HCT116 (cell line): Measurements from ENCODE around the gene FRMD3. TPM values are rescaled to one million over a fixed set of nuclear protein-coding genes. Genes with fewer than 3 reads are reported as not detected.

Source experiments
- ATAC-seq: fragments of 200-7000 bp; cut with Tn5 transposase; 2 replicates; pipeline ENCODE4 v1.9.1; 2020; ENCODE audit warnings: mild to moderate bottlenecking, moderate library complexity
- BruUV-seq: library from RNA; stranded (reverse); fragments of 400-500 nt; replicated peaks from 2 replicates; lab custom pipeline; 2021; lab: Mats Ljungman, UMichigan
- CTCF ChIA-PET: fragments of 300-600 bp; sonication (Branson Sonifier 250); formaldehyde crosslinking; loops from one replicate; lab custom pipeline; 2021; ENCODE audit warnings: antibody characterized with exemption; lab: Charles Lee
- POLR2A ChIA-PET: fragments of 300-600, 350-600 bp; sonication (Branson Sonifier 250); formaldehyde crosslinking; loops from one replicate; lab custom pipeline; 2021; ENCODE audit warnings: antibody characterized with exemption; lab: Charles Lee
- RAD21 ChIA-PET, 2 experiments: fragments of 300-600 bp; sonication (Branson Sonifier 250); formaldehyde crosslinking; loops; one replicate each; lab custom pipeline; 2023; ENCODE audit warnings: low total read pairs in 2 of 2; ENCODE audit not compliant: uncharacterized antibody in 2 of 2, unreplicated experiment in 2 of 2, low non-redundant PET in 1 of 2; lab: Charles Lee
- DNase-seq: peaks from one replicate; pipeline ENCODE4 v3.0.0-alpha.2; 2010; ENCODE audit warnings: low read depth, low spot score
- H2AFZ ChIP-seq: fragments of 200-600 bp; shearing (Covaris generic), sonication (generic); 2 replicates; pipeline ENCODE4 v1.6.1; 2017; ENCODE audit warnings: low read depth, mixed run types, mixed read lengths, antibody characterized with exemption, low read length; ENCODE audit not compliant: poor library complexity, severe bottlenecking
- H3K27ac ChIP-seq: 2 replicates; pipeline ENCODE4 v1.5.1; 2012; ENCODE audit warnings: low read depth, low read length
- H3K27me3 ChIP-seq: fragments of 200-600 bp; sonication (generic); 2 replicates; pipeline ENCODE4 v1.6.1; 2016; ENCODE audit warnings: mixed run types, low read length, mixed read lengths; ENCODE audit not compliant: insufficient read depth
- H3K36me3 ChIP-seq, 2 experiments: fragments of 200-500 bp in 1 of 2; fragments of 200-600 bp in 1 of 2; sonication (Bioruptor generic) in 1 of 2; sonication (generic) in 1 of 2; 2 replicates each; pipeline versions ENCODE4 v1.5.1 to v1.6.1; 2014 to 2016; ENCODE audit warnings: low read length in 2 of 2, inconsistent platforms in 1 of 2, mixed read lengths in 1 of 2, mixed run types in 1 of 2; ENCODE audit not compliant: insufficient read depth in 2 of 2, control insufficient read depth in 1 of 2
- H3K4me1 ChIP-seq, 2 experiments: fragments of 200-600 bp in 1 of 2; sonication (generic) in 1 of 2; 2 replicates each; pipeline versions ENCODE4 v1.5.1 to v1.6.1; 2012 to 2017; ENCODE audit warnings: low read length in 2 of 2, inconsistent platforms in 1 of 2, mild to moderate bottlenecking in 1 of 2, mixed read lengths in 1 of 2, mixed run types in 1 of 2, moderate library complexity in 1 of 2; ENCODE audit not compliant: insufficient read depth in 2 of 2, control insufficient read depth in 1 of 2
- H3K4me2 ChIP-seq: fragments of 200-600 bp; sonication (generic); 2 replicates; pipeline ENCODE4 v1.6.1; 2017; ENCODE audit warnings: mixed run types, low read length, mixed read lengths
- H3K4me3 ChIP-seq, 2 experiments: fragments of 200-600 bp in 1 of 2; sonication (generic) in 1 of 2; replicated peaks in 1 of 2; 2 replicates each; pipeline ENCODE4 v1.5.1; 2011 to 2016; ENCODE audit warnings: low read length in 2 of 2, control low read depth in 1 of 2, low read depth in 1 of 2, mild to moderate bottlenecking in 1 of 2, mixed read lengths in 1 of 2, mixed run types in 1 of 2
- H3K79me2 ChIP-seq: fragments of 200-600 bp; sonication (generic); 2 replicates; pipeline ENCODE4 v1.6.1; 2017; ENCODE audit warnings: mild to moderate bottlenecking, mixed run types, low read length, moderate library complexity, mixed read lengths; ENCODE audit not compliant: insufficient read depth
- H3K9ac ChIP-seq: fragments of 200-600 bp; sonication (generic); 2 replicates; pipeline ENCODE4 v1.6.1; 2016; ENCODE audit warnings: low read length, mixed read lengths
- H3K9me2 ChIP-seq: fragments of 200-600 bp; sonication (generic), shearing (Covaris generic); 2 replicates; pipeline ENCODE4 v1.6.1; 2017; ENCODE audit warnings: mixed run types, mild to moderate bottlenecking, moderate library complexity; ENCODE audit not compliant: insufficient read depth
- H3K9me3 ChIP-seq, 2 experiments: fragments of 200-500 bp in 1 of 2; fragments of 200-600 bp in 1 of 2; sonication (Bioruptor generic) in 1 of 2; sonication (generic) in 1 of 2; 2 replicates each; pipeline ENCODE4 v1.6.1; 2014 to 2017; ENCODE audit warnings: low read length in 2 of 2, mixed read lengths in 2 of 2, inconsistent platforms in 1 of 2, low read depth in 1 of 2, mild to moderate bottlenecking in 1 of 2, mixed run types in 1 of 2, moderate library complexity in 1 of 2; ENCODE audit not compliant: control insufficient read depth in 1 of 2, insufficient read depth in 1 of 2
- H4K20me1 ChIP-seq: fragments of 200-600 bp; sonication (generic), shearing (Covaris generic); 2 replicates; pipeline ENCODE4 v1.6.1; 2017; ENCODE audit warnings: mixed run types, mild to moderate bottlenecking, moderate library complexity; ENCODE audit not compliant: insufficient read depth
- CBX3 ChIP-seq: IDR thresholded peaks from 2 replicates; pipeline ENCODE4 v1.6.1; 2012; ENCODE audit warnings: low read depth
- CEBPB ChIP-seq: IDR thresholded peaks from 2 replicates; pipeline ENCODE4 v1.6.1; 2012; ENCODE audit warnings: low read depth
- ELF1 ChIP-seq: IDR thresholded peaks from 2 replicates; pipeline ENCODE4 v1.6.1; 2012; ENCODE audit warnings: low read depth, borderline replicate concordance
- JUND ChIP-seq: IDR thresholded peaks from 2 replicates; pipeline ENCODE4 v1.6.1; 2012
- POLR2A ChIP-seq: IDR thresholded peaks from 2 replicates; pipeline ENCODE4 v1.7.0; 2011; ENCODE audit warnings: borderline replicate concordance; ENCODE audit not compliant: insufficient read depth, insufficient read length; ENCODE audit errors: extremely low read depth
- POLR2AphosphoS5 ChIP-seq: IDR thresholded peaks from 2 replicates; pipeline ENCODE4 v1.6.1; 2011; ENCODE audit warnings: mild to moderate bottlenecking, low read depth, low read length, moderate library complexity
- intact Hi-C: fragments of 100-400 bp; cut with micrococcal nuclease; formaldehyde crosslinking; loops from 2 replicates; pipeline ENCODE4 v1.10.0; 2022
- total RNA-seq: library from RNA; stranded (reverse); gene quantifications from one replicate; pipeline ENCODE4 v1.2.1, GENCODE V29; 2021; ENCODE audit not compliant: unreplicated experiment

The FRMD3 gene
- total RNA-seq, 1 experiment from 2014 or later: 0.89 TPM

DNA sequence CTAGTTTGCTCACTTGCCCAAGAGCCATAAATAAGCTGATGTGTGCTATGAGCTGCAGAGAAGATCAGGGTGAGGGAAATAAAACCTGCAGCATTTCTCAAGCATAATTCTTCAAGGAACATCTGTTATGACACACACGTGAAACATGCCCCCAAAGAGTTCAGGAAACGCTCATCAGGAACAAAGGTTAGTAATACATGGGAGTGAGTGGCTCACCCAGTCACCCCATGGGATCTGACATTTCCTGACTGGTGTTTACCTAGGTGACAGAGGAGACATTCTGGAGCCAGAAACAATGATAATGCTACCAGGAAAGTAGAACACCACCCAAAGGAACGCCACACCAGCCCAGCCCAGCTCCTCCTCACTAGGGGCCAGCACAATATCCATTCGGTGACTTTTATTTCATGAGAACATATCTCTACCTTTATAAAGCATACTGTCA, 66.0 kb downstream of the FRMD3 start:
- ATAC-seq (no peak), DNase-seq (no peak)
- Histone ChIP-seq H3K4me2 (no peak overlapping the region), H3K4me1 (peaks cover 0 to 8% of the 10 kb centered on the region in 2 experiments; a peak in 1 of 4 replicates), H3K36me3 (no peaks in the 10 kb centered on the region), H2AFZ (no peak overlapping the region), H3K9me2 (no peaks in the 10 kb centered on the region), H4K20me1 (no peaks in the 10 kb centered on the region), H3K27me3 (no peaks in the 10 kb centered on the region), H3K79me2 (no peaks in the 10 kb centered on the region), H3K9me3 (no peaks in the 10 kb centered on the region), H3K27ac (no peak overlapping the region), H3K4me3 (no peak overlapping the region), H3K9ac (no peak overlapping the region)
- 0 out of 2 replicates have a peak, but pooled peaks have one; percentile 10 for TF ChIP-seq JUND
- no peak for TF ChIP-seq CBX3
- POLR2A ChIA-PET: no interaction called here
- CTCF ChIA-PET: no interaction called here
- no TSS peak for BruUV-seq
- RAD21 ChIA-PET: no interaction called here
- intact Hi-C loops: no loop called here

DNA sequence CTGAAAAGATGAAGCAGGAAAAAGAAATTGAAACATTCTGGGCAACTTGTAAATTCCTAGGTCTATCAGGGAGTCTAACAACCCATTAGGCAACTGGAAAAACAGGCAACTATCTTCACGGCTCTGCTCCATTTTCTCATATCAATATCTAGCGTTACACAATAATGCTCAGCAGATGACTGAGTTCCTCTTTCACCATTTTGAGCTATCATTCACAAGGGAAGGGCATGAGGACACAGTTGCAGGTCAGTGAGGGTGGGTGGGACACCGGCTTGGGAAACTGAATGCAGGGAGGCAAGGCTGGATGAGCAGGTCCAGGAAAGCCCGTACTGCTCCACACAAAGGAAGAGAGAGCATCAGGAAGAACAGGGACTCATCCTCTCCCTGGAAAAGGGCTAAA, 67.0 kb downstream of the FRMD3 start:
- Histone ChIP-seq H2AFZ (no peak overlapping the region), H3K4me2 (no peak overlapping the region), H3K9me3 (no peaks in the 10 kb centered on the region), H3K79me2 (no peaks in the 10 kb centered on the region), H3K4me3 (no peak overlapping the region), H3K36me3 (no peaks in the 10 kb centered on the region), H3K27ac (no peak overlapping the region), H3K27me3 (no peaks in the 10 kb centered on the region; the same call in 1 of the 2 replicates), H3K9ac (no peak overlapping the region), H3K9me2 (no peaks in the 10 kb centered on the region), H3K4me1 (peaks cover 0 to 8% of the 10 kb centered on the region in 2 experiments; a peak in 1 of 4 replicates), H4K20me1 (no peaks in the 10 kb centered on the region)
- ChIA-PET POLR2A (no interaction called here), CTCF (no interaction called here), RAD21 (no interaction called here)
- intact Hi-C loops: no loop called here
- DNase-seq (no peak), ATAC-seq (no peak)
- no peak for TF ChIP-seq ELF1
- no TSS peak for BruUV-seq

DNA sequence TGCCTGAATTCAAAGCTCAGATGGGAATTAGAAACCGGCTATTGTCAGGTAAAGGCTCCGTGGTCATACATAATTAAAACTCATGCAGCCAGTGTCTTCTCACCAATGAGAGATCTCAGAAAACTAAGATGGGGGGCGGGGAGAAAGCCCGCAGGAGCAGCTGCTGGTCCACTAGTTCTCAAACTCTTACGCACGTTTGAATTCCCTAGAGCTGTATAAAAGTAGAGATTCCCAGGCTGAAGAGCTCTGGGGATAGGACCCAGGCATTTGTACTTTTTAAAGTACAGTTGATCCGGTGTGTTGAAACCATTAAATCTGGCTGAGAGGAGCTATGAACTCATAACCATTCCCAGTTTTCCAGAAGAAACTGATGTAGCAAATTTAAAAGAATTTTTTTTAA, 68.5 kb downstream of the FRMD3 start:
- Histone ChIP-seq H3K79me2 (no peaks in the 10 kb centered on the region), H3K4me3 (no peak overlapping the region), H3K4me2 (no peak overlapping the region), H3K27ac (no peak overlapping the region), H3K27me3 (no peaks in the 10 kb centered on the region; the same call in 1 of the 2 replicates), H3K4me1 (peaks cover 0 to 8% of the 10 kb centered on the region in 2 experiments; a peak in 1 of 4 replicates), H3K9ac (no peak overlapping the region), H3K9me3 (no peaks in the 10 kb centered on the region), H3K36me3 (no peaks in the 10 kb centered on the region), H2AFZ (no peak overlapping the region), H3K9me2 (no peaks in the 10 kb centered on the region), H4K20me1 (no peaks in the 10 kb centered on the region)
- CTCF ChIA-PET: no interaction called here
- intact Hi-C loops: loop anchor here (2.0 kb wide), 1 partner anchor 21 kb away; no protein-coding TSS in a partner anchor
- POLR2A ChIA-PET: no interaction called here
- DNase-seq (no peak), ATAC-seq (no peak)
- no peak for TF ChIP-seq CEBPB
- no peak for TF ChIP-seq POLR2A
- no peak for TF ChIP-seq POLR2AphosphoS5
- BruUV-seq: no TSS peak
- RAD21 ChIA-PET: no interaction called here
